ENCODE results near the gene CHCHD3.
"Not testable (repeated sequence)": the region's sequence is repeated elsewhere in the genome, so short reads cannot be mapped to it uniquely, and the experiment has no call there.

CHCHD3 gene

GRCh38 chr7:132947011-132947410 is 134.9 kb downstream of the CHCHD3 start:
- no peak for DNase-seq (ENCODE audit: low spot score)

- no peak for DNase-seq (ENCODE audit: low spot score)
Measured at GRCh38 chr7:132944774-132945173, 137.1 kb downstream of the CHCHD3 start.

GRCh38 chr7:132943645-132944044 is 138.2 kb downstream of the CHCHD3 start:
- DNase-seq (ENCODE audit: low spot score) = no peak

DNA sequence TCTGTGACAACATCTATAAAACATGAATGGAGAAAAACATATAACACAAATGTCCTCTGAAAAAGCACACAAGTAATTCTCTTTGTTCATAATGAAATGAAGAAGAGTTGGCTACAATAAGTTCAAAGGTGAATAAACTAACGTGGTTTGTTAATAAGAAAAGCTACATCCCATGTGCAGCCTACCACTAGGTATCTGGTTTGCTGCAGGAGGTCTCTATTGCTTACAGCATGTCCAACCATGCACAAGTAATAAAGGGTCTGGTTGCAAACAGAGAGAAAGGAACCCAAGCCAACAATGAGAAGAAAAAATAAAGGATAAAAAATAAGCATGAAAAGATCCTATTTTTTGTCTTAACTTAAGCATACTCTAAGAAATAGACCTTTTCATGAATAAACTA is 139.2 kb downstream of the CHCHD3 start:
- no peak for DNase-seq (ENCODE audit: low spot score)

DNA sequence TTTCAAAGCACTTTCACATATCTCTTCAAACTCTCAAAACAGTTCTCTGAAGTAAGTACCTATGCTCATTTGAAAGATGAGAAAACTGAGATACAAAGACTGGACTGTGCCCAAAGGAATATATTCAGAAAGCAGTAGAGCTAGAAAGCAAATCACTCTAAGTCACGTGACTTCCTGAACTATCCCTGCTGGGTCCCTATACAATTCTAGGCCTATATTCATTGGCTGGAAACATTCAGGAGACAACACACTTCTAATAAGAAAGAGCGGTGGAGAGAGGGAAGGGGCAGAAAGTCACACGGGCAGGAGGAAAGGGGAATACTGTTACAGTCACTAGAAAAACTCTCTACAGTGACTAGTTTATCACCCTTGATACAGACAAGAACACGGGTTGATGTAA is 140.0 kb downstream of the CHCHD3 start:
- no peak for DNase-seq (ENCODE audit: low spot score)

GRCh38 chr7:132941428-132941827 is 140.5 kb downstream of the CHCHD3 start:
- no peak for DNase-seq (ENCODE audit: low spot score)

- no peak for DNase-seq (ENCODE audit: low spot score)
Measured at GRCh38 chr7:132940084-132940483, 141.8 kb downstream of the CHCHD3 start.

DNA sequence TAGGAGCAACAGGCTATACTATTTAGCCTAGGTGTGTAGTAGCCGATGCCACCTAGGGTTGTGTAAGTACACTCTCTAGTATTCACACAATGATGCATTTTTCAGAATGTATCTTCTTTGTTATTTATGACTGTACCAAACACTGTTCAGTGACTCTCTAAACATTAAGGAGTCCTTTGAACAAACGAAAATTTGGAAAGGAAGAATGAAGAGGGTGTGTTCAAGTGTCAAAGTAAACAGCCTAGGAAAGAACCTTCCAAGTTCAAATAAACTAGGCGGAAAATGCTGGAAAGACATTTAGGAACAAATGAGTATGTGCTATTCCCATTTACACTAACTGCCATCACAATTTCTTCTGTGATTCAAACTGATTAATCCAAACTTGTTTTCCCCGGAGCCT is 142.4 kb downstream of the CHCHD3 start:
- DNase-seq (ENCODE audit: low spot score) = no peak

- DNase-seq (ENCODE audit: low spot score) = no peak
Measured at GRCh38 chr7:132937286-132937685, 144.6 kb downstream of the CHCHD3 start.

GRCh38 chr7:132935608-132936007 is 146.3 kb downstream of the CHCHD3 start:
- no peak for DNase-seq (ENCODE audit: low spot score)

DNA sequence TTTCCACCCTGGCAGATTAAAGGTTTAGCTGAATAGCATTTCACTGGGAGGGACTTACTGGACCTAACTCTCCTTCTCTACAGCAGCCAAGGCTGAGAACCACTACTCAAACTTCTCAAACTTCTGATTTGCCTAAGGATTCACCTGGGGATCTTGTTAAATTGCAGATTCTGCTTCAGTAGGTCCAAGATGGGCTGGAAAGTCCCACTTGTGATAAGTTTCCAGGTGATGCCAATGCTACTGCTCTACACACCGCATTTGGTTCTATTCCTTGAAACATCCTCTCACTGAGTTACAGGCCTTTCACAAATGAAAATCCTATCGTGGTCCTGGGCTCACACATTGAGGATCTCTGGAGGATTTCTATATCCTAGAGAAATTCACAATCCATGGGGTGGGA is 147.9 kb downstream of the CHCHD3 start:
- no peak for DNase-seq (ENCODE audit: low spot score)

DNA sequence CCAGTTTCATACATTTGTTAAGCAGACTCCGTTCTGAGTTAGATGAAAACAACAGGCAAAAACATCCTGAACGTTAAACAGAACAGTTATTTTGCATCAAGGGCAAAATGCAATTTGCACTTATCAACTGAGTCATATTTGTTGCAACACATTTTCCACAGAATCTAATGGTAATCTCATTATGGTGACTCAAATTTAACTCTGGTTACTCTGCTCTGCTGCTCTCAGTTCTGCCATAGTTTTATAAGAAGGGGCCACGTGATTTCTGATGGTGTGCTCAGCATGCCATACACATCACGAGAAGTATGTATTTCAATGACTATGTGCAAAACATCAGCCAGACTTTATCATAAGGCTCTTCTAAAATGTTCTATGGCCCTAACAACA is 148.8 kb downstream of the CHCHD3 start:
- DNase-seq (ENCODE audit: low spot score) = peak; percentile 14

DNA sequence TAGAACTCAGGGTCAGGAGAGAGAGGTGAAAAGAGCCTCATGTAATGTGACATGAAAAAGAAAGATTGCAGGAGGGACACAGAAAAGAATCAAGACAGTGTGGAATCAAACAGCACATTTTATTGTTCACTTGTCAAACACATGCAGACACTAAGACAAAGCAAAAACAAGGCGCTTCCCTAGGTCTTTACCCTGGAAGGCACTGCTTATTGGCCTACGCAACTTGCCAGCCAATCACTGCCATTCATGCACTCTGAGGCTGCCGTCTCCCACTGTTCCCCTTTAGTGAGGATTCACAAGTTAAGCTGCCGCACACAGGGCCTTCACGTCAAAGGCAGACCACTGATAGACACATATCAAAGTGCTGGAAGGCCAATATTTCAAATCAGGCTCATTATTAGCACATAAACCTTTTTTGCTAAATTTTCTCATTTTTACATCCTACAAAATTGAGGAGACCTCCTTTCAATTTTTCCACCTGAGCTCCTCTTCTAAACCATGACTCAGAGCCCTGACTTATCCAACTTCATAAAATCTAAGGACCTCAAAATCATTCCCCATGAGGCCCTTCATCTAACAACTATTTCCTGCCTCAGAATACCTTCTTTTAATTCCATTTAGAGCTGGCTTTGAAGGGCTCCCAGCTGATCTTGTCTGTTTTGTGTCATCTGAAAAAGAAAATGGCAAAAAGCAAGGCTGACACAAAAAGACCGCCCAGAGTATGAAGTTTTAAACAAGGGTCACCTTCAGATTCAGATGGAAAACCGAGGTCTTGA is 149.4 kb downstream of the CHCHD3 start:
- DNase-seq (ENCODE audit: low spot score) = no peak

GRCh38 chr7:132930881-132931280 is 151.0 kb downstream of the CHCHD3 start:
- DNase-seq (ENCODE audit: low spot score) = no peak

GRCh38 chr7:132929944-132930343 is 151.9 kb downstream of the CHCHD3 start:
- not testable (repeated sequence) for DNase-seq (ENCODE audit: low spot score)

DNA sequence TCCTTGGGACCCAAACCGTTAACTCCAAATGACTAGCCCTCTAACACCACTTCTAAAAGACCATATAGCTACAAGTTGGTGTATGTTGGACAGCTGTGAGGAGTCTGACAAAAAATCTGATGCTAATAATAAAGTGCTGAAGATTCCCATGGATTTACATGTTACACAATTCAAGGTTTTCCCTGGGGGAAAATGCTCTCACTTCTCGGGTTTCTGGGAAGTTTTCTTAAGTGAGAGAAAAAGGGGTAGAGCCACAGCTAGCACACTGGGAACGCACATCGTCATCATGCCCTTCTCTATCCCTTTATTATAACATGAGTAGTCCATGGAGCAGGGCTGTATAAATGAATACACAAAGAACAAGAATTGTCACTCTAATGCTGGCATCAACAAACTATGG is 162.1 kb downstream of the CHCHD3 start:
- no peak for DNase-seq (ENCODE audit: low spot score)

DNA sequence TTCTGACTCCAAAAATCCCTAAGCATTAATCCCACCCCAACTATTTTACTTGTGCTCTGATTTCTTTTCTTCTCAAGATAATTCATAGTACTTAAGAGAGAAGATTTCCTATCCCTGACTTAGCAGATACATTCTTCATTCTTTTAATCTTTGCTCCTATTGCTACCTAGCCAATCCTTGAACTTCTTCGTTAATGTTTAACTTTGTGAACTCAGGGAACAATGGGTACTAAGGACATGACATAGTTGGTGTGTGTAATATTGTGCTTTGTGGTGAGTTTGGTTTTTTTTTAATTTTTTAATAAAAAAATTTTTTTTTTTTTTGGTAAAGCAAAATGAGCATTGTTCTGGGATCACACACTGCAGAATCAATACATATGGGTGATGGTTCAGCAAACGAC is 166.2 kb downstream of the CHCHD3 start:
- no peak for DNase-seq (ENCODE audit: low spot score)

- no peak for DNase-seq (ENCODE audit: low spot score)
Measured at GRCh38 chr7:132910657-132911056, 171.2 kb downstream of the CHCHD3 start.

GRCh38 chr7:132907380-132907940 is 174.4 kb downstream of the CHCHD3 start:
- DNase-seq (ENCODE audit: low spot score) = no peak

- no peak for DNase-seq (ENCODE audit: low spot score)
Measured at GRCh38 chr7:132906193-132906835, 175.6 kb downstream of the CHCHD3 start.

- DNase-seq (ENCODE audit: low spot score) = not testable (repeated sequence)
Measured at GRCh38 chr7:132905136-132905535, 176.8 kb downstream of the CHCHD3 start.

DNA sequence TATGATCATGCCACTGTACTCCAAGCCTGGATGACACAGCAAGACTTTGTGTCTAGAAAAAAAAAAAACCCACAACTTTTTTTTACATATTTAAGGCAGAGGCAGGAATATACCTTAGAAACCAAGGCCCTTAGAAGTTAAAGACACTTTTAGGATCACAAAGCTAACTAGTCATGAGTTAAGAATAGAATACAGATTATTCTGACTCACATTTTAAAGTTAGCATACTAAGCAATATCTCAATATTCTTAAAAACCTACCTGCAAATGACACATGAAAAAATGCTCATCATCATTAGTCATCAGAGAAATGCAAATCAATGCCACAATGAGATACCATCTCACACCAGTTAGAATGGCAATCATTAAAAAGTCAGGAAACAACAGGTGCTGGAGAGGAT is 177.7 kb downstream of the CHCHD3 start:
- DNase-seq (ENCODE audit: low spot score) = no peak

- DNase-seq (ENCODE audit: low spot score) = not testable (repeated sequence)
Measured at GRCh38 chr7:132902294-132902693, 179.6 kb downstream of the CHCHD3 start.

Measured in GM03348 (cell line).